Renal pelvis (tissue), 4 donors: Measurements from ENCODE around the gene NXN. TPM values are rescaled to one million over a fixed set of nuclear protein-coding genes. Genes with fewer than 3 reads are reported as not detected.
"Not testable (repeated sequence)": the region's sequence is repeated elsewhere in the genome, so short reads cannot be mapped to it uniquely, and the experiment has no call there.

ENCODE experiments used
- DNase-seq: peaks from one replicate; pipeline ENCODE4 v3.0.0-alpha.2; 2013
- polyA plus RNA-seq, 3 donors: library from polyadenylated mRNA; unstranded; fragments of 120-200 nt; gene quantifications; one replicate each; pipeline ENCODE4 v1.2.1, GENCODE V29; 2013; ENCODE audit not compliant: insufficient read length in 3 of 3

Gene NXN
- polyA plus RNA-seq, 3 donors = 35.4 to 38.2 (median 37.8) TPM

GRCh38 chr17:838486-838885, 141.1 kb downstream of the NXN start:
- DNase-seq = no peak

DNA sequence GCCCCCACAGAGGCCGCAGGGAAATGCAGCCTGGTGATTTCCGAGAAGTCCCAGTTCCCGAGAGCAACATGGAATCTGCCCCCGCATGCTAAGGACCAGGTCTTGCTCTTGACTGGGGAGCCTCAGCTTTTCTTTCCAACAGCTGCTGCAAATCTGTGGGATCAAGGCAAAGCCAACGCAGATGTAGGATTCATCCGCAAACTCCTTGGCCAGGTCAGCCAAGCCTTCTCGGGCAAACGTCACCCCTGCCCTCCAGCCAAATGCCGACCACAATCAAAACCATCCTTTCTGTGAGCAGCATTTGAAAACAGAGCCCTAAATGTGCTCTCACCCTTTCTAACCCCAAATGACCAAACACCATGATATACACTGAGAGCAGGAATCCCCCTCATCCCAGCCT, 143.4 kb downstream of the NXN start:
- DNase-seq = no peak

DNA sequence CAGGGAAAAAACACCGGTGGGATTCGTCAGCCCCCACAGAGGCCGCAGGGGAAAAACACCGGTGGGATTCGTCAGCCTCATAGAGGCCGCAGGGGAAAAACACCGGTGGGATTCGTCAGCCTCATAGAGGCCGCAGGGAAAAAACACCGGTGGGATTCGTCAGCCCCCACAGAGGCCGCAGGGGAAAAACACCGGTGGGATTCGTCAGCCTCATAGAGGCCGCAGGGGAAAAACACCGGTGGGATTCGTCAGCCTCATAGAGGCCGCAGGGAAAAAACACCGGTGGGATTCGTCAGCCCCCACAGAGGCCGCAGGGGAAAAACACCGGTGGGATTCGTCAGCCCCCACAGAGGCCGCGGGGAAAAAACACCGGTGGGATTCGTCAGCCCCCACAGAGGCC, 143.9 kb downstream of the NXN start:
- DNase-seq = not testable (repeated sequence)

- no peak for DNase-seq
These were observed 144.3 kb downstream of the NXN start for GRCh38 chr17:835263-835662.

DNA sequence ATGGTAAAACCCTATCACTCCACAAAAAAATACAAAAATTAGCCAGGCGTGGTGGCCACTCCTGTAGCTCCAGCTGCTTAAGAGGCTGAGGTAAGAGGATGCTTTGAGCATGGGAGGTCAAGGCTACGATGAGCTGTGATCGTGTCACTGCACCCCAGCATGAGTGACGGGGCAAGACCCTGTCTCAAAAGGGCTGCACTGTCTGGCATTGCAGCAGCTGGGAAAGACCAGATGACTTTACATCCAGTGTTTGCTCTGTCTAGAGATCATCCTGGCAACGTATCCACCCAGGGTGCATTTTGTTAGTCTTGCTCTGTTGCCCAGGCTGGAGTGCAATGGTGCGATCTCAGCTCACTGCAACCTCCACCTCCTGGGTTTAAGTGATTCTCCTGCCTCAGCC, 145.4 kb downstream of the NXN start:
- DNase-seq = no peak

DNA sequence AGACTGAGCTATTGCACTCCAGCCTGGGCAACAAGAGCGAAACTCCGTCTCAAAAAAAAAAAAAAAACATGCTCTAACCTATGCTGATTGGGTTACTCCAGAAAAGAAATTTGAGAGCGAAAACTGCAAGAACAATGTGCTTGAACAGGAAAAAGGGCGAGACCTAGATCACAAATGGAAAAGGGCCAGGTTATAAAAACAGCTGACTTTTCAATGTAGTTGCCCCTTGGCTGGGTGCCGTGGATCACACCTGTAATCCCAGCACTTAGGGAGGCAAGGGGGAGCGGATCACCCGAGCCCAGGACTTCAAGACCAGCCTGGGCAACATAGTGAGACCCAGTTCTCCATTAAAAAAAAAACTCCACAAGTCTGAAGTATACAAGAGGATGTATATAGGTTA, 148.6 kb downstream of the NXN start:
- DNase-seq = no peak

DNA sequence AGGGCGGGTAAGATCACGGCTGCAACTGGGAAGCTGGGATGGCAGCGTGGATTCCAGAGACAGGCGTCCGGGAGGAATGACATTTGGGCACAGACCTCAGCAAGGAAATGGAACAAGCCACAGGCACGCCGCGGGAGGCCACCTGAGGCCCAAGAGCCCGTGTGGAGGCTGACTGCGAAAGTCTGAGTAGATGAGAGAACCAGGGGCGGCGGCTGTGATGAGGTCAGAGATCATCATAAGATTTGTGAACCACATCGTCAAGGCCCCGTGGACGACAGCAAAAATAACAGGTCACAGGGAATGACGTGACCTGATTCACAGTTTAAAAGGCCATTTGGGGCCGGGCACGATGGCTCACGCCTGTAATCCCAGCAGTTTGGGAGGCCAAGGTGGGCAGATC, 149.2 kb downstream of the NXN start:
- no peak for DNase-seq

GRCh38 chr17:829614-830013, 150.0 kb downstream of the NXN start:
- not testable (repeated sequence) for DNase-seq

DNA sequence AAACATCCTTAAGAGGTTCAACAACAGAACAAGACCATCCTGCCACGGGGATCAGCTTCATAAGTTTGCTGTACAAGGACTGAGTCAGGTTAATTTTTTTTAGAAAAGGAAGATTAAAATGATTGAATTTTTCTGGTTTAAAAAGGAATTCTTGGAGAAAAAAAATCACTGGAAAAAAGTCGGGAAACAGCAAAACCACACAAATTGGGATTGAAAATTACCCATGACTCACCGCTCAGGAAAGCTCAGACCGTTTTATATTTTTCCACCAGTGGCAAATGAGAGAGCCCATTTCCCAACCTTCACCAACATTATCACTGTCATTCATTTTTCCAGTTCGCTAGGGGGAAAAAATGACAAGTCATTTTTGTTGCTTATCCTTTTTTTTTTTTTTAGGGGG, 150.8 kb downstream of the NXN start:
- no peak for DNase-seq

GRCh38 chr17:826778-827177, 152.8 kb downstream of the NXN start:
- no peak for DNase-seq

DNA sequence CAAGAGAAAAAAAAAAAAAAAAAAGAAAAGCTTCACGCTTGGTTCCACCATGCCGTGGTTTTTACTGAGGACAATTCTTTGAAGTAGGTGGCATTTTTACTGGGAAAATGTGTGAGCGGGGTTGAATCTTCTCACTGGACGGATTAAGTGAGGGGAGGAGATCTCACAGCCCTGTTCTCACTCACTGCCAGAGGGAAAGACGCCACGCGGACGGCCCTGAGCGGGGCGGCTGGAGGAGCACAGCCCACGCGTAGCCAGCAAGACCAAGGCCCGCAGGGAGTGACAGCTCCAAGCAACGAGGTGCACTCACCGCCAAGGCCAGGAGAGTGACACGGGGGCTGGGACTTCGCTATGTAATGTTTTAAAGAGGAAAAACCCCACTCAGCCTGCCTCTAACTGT, 154.4 kb downstream of the NXN start:
- DNase-seq = no peak

DNA sequence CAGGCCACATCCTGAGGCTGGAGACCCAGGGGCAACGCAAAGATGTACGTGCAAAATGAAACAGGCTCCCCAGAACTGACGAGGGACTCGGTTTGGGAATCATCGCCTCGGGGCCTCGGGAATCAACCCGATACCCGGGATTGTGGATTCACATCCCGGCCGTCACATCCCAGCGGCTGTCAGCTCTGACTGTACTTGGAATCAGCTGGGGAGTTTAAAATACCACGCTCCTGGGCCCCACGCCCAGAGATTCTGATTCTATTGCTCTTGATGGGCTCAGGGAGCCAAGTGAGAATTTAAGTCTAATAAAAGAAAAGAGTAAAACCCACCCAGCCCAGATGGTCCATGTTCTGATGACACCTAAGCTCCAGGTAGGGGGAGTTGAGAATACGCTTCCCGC, 155.2 kb downstream of the NXN start:
- no peak for DNase-seq

DNA sequence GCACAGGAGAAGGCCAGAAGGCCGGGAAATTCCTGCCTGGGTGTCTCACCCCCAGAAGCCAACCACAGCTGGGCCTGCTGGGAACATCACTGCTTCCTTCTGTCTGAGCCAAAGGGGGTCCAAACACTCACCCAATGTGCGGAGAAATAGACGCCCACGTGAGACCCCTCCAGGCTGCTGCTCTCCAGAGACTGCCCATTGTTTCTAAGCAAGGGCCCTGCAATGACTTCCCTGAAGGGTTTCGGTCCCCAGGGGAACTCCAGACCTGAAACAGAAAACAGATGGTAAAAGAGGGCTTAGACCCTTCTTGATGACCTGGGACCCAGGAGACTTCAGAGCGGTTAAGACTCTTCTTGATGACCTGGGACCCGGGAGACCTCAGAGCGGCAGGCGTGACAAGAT, 156.1 kb downstream of the NXN start:
- no peak for DNase-seq

DNA sequence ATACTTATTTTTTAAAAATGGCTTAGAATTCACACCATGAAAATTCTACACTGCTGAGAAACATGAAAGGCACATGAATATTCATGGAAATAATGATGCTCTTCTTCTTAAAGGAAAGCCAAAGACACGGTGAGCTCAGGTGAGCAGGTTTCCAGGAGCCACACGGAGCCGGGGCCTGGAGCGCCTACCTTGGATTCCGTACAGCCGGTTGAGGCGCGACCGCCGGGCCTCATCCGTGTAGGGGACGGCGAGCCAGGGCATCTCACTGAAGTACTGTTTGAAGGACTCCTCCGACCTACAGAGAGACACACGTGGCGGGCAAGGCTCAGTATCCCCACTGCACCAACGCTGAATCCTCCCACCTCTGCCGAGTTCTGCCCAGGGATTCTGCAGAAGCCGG, 160.3 kb downstream of the NXN start:
- no peak for DNase-seq

- no peak for DNase-seq
These were observed 165.2 kb downstream of the NXN start for GRCh38 chr17:814371-814770.

DNA sequence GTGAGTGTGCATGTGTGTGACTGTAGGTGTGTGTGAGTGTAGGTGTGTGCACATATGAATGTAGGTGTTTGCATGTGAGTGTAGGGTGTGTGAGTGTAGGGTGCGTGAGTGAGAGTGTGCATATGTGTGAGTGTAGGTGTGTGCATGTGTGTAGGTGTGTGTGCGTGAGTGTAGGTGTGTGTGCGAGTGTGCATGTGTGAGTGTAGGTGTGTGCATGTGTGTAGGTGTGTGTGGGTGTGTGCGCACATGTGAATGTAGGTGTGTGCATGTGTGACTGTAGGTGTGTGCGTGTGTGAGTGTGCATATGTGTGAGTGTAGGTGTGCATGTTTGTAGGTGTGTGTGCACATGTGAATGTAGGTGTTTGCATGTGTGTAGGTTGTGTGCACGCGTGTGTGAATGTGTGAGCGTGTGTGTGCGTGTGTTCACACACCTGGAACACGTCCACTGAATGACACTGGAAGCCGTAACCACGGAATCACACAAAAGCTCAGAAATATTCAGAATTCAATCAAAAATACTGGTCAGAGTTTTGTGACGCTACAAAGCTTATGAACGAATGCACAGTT, 166.9 kb downstream of the NXN start:
- DNase-seq = no peak

GRCh38 chr17:811051-811784, 168.4 kb downstream of the NXN start:
- no peak for DNase-seq

DNA sequence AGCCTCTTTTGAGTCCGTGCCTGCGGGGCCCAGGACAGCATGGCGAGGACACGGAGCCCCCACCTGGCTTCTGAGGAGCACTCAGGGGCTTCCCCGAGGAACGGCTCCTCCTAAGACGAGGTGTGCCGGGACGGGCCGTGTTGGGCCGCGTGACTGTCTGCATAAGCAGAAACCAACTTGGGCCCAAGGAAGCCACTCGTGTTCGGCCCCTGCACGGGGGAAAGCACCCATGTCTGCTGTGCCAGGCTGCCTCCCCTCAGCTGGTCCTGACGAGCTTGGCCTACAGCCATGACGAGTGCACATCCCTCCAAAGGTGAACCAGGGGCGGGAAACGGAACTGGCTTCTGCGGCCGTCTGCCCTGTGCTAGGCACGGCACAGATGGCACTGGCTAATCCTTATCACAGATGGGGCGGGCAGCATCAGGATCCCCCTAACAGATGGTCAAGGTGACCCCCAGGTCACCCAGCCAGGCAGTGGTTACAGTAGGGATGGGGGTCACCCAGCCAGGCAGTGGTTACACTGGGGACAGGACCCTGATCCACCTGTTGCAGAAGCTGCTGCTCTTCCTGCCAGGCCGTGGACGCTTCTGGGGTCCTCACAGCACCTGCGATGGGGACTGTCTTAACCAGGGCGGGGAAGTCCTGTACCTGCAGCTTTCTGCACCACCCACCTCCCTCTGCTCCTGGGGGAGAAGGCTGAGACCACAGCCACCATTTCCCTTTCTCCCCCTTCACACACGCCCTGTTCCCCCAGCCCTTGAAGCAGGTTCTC, 171.9 kb downstream of the NXN start:
- DNase-seq = no peak

- no peak for DNase-seq
These were observed 172.6 kb downstream of the NXN start for GRCh38 chr17:806781-807522.

GRCh38 chr17:806346-806745, 173.2 kb downstream of the NXN start:
- DNase-seq = no peak

GRCh38 chr17:805886-806285, 173.7 kb downstream of the NXN start:
- DNase-seq = not testable (repeated sequence)
